ENCODE results near the gene ZNF568.

ZNF568 gene

DNA sequence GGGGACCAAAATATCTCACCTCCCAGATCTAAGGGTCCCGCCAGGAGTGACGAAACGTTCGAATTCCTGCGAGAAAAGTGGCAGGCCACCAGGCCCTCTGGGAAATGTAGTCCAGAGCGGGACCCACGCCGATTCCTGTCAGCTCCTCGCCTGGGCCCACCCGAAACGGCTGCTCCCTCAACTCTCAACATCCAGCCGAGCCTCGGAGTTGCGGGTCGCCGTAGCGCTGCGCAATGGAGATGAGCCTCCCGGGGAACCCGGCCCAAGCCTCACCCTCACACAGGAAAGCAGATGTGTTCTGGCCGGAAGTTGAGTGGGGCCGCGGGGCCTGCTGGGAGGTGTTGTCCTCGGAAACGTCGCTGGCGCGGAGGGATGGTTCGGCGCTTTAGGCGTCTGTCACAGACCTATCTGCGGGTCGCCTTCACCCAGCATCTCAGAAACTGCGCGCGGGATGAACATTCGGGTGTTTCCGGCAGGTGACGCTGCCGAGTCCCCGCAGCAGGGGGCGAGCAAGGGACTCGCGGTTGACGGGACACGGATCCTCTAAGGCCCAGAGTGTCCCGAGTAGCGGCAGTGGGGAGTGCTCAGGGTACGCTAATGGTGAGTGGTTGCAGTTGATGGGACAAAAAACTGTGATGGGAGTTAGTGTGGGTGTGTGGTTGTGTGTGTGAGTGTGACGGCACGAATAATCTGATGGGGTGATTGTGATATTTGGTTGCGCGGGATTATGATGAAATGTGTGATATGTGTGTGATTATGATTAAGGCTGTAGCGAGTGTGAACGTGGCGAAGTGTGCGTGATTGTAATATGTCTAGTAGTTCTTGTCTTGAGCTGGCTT, at the start of gene ZNF568, which contains the start of gene ZNF829:
TSS of gene ZNF568 (plus strand) at position 341 of the 839 bp plus-strand sequence. CDS start 6,439 bp downstream, outside the sequence.
TSS of gene ZNF829 (minus strand) at position 300 of the 839 bp plus-strand sequence. CDS start 1,124 bp downstream, outside the sequence.
- no peak for TF ChIP-seq MYC (IDR thresholded peaks at IDR 0.05; ENCODE audit: low read depth, low read length)
- TF ChIP-seq POLR2A (IDR thresholded peaks at IDR 0.05; ENCODE audit: extremely low read depth, insufficient read length): no peak
- TF ChIP-seq, protein P1, sequence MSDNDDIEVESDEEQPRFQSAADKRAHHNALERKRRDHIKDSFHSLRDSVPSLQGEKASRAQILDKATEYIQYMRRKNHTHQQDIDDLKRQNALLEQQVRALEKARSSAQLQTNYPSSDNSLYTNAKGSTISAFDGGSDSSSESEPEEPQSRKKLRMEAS (IDR thresholded peaks at IDR 0.05; ENCODE audit: low read depth, low read length): no peak
- TF ChIP-seq, protein P2, sequence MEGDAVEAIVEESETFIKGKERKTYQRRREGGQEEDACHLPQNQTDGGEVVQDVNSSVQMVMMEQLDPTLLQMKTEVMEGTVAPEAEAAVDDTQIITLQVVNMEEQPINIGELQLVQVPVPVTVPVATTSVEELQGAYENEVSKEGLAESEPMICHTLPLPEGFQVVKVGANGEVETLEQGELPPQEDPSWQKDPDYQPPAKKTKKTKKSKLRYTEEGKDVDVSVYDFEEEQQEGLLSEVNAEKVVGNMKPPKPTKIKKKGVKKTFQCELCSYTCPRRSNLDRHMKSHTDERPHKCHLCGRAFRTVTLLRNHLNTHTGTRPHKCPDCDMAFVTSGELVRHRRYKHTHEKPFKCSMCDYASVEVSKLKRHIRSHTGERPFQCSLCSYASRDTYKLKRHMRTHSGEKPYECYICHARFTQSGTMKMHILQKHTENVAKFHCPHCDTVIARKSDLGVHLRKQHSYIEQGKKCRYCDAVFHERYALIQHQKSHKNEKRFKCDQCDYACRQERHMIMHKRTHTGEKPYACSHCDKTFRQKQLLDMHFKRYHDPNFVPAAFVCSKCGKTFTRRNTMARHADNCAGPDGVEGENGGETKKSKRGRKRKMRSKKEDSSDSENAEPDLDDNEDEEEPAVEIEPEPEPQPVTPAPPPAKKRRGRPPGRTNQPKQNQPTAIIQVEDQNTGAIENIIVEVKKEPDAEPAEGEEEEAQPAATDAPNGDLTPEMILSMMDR (IDR thresholded peaks at IDR 0.05; ENCODE audit: low read depth, low read length): peak; percentile 16
- DNase-seq (ENCODE audit: low read depth): peak; percentile 84
- peak within 1 kb of the TSS; percentile 69 for H3K4me3 ChIP-seq (ENCODE audit: low read depth, low read length)

DNA sequence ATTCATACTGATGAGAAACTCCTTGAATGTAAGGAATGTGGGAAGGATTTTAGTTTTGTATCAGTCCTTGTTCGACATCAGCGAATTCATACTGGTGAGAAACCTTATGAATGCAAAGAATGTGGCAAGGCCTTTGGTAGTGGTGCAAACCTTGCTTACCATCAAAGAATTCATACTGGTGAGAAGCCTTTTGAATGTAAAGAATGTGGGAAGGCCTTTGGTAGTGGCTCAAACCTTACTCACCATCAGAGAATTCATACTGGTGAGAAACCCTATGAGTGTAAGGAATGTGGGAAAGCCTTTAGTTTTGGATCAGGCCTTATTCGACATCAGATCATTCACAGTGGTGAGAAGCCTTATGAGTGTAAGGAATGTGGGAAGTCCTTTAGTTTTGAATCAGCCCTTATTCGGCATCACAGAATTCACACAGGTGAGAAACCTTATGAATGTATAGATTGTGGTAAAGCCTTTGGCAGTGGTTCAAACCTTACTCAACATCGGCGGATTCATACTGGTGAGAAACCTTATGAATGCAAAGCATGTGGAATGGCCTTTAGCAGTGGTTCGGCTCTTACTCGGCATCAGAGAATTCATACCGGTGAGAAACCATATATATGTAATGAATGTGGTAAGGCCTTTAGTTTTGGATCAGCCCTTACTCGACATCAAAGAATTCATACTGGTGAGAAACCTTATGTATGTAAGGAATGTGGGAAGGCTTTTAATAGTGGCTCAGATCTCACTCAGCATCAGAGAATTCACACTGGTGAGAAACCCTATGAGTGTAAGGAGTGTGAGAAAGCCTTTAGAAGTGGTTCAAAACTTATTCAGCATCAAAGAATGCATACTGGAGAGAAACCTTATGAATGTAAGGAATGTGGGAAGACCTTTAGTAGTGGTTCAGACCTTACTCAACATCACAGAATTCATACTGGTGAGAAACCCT, 38.9 kb upstream of the ZNF568 start:
- DNase-seq (ENCODE audit: low read depth): no peak
- no peak overlapping the region for H3K4me3 ChIP-seq (ENCODE audit: low read depth, low read length)
- TF ChIP-seq, protein P2 (IDR thresholded peaks at IDR 0.05; ENCODE audit: low read depth, low read length): no peak
- TF ChIP-seq, protein P1 (IDR thresholded peaks at IDR 0.05; ENCODE audit: low read depth, low read length): no peak
- TF ChIP-seq POLR2A (IDR thresholded peaks at IDR 0.05; ENCODE audit: extremely low read depth, insufficient read length) (no peak), MYC (IDR thresholded peaks at IDR 0.05; ENCODE audit: low read depth, low read length) (no peak)

DNA sequence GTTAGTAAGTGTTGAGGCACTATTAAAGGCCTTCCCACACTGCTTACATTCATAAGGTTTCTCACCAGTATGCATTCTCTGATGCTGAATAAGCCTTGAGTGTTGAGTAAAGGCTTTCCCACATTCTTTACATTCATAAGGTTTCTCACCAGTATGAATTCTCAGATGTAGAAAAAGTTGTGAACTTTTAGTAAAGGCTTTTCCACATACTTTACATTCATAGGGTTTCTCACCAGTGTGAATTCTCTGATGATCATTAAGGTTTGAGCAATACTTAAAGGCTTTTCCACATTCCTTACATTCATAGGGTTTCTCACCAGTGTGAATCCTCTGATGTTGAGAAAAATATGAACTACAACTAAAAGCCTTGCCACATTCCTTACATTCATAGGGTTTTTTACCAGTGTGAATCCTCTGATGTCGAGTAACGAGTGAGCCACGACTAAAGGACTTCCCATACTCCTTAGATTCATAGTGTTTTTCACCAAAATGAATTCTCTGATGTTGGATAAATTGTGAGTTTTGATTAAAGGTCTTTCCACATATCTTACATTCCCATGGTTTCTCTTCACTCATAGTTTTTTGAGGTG, 24.3 kb upstream of the ZNF568 start:
- TF ChIP-seq POLR2A (IDR thresholded peaks at IDR 0.05; ENCODE audit: extremely low read depth, insufficient read length) (no peak), MYC (IDR thresholded peaks at IDR 0.05; ENCODE audit: low read depth, low read length) (no peak)
- TF ChIP-seq, protein P1 (IDR thresholded peaks at IDR 0.05; ENCODE audit: low read depth, low read length): no peak
- TF ChIP-seq, protein P2 (IDR thresholded peaks at IDR 0.05; ENCODE audit: low read depth, low read length): no peak
- no peak for DNase-seq (ENCODE audit: low read depth)
- H3K4me3 ChIP-seq (ENCODE audit: low read depth, low read length): no peak overlapping the region

DNA sequence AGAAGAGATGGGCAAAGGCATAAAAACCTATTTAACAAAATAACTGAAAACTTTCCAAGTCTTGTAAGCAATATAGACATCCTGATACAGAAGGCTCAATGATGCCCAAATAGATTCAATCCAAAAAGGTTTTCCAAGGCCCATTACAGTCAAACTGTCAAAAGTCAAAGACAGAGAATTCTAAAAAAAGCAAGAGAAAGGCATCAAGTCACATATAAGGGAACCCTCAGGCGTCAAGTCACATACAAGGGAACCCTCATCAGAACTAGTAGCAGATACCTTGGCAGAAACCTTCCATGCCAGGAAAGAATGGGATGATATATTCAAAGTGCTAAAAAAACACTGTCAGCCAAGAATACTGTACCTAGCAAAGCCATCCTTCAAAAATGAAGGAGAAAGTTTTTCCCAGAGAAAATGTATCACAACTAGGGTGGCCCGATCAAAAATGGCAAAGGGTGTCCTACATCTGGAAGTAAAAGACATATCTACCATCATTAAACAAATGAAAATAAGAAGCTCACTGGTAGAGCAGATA, 21.2 kb upstream of the ZNF568 start:
- TF ChIP-seq, protein P2 (IDR thresholded peaks at IDR 0.05; ENCODE audit: low read depth, low read length): no peak
- TF ChIP-seq POLR2A (IDR thresholded peaks at IDR 0.05; ENCODE audit: extremely low read depth, insufficient read length) (no peak), MYC (IDR thresholded peaks at IDR 0.05; ENCODE audit: low read depth, low read length) (no peak)
- TF ChIP-seq, protein P1 (IDR thresholded peaks at IDR 0.05; ENCODE audit: low read depth, low read length): no peak
- DNase-seq (ENCODE audit: low read depth): no peak
- no peak overlapping the region for H3K4me3 ChIP-seq (ENCODE audit: low read depth, low read length)

DNA sequence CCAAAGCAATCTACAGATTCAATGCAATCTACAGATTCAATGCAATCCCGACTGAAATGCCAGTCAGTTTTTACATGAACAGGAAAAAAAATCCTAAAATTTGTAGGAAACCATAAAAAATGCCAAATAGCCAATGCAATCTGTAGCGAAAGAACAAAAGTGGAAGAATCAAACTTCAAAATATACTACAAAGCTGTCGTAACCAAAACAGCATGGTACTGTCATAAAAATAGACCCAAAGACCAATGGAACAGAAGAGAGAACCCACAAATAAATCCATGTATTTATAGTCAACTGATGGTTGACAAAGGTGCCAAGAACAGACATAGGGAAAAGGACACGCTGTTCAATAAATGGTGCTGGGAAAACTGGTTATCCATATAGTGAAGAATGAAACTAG, 17.7 kb upstream of the ZNF568 start:
- TF ChIP-seq POLR2A (IDR thresholded peaks at IDR 0.05; ENCODE audit: extremely low read depth, insufficient read length): no peak
- TF ChIP-seq, protein P1 (IDR thresholded peaks at IDR 0.05; ENCODE audit: low read depth, low read length): no peak
- TF ChIP-seq MYC (IDR thresholded peaks at IDR 0.05; ENCODE audit: low read depth, low read length): no peak
- TF ChIP-seq, protein P2 (IDR thresholded peaks at IDR 0.05; ENCODE audit: low read depth, low read length): no peak
- DNase-seq (ENCODE audit: low read depth): no peak
- no peak overlapping the region for H3K4me3 ChIP-seq (ENCODE audit: low read depth, low read length)

Data from NB4 (cell line).